ENCODE measurements around the gene DGKE. TPM values are rescaled to one million over a fixed set of nuclear protein-coding genes. Genes with fewer than 3 reads are reported as not detected.

Gene DGKE
- total and polyA plus RNA-seq, 2 of the 8 experiments (the other 6 are each of a cell fraction or from before 2014, with no cell fraction given), result 1.7 to 7.4 TPM

GRCh38 chr17:56801459-56802178 is 32.3 kb upstream of the DGKE start (continued):
- no peak for TF ChIP-seq CHD7 (IDR thresholded peaks at IDR 0.05; ENCODE audit: insufficient replicate concordance, low read length)
- TF ChIP-seq ASH2L (IDR thresholded peaks at IDR 0.05; ENCODE audit: low read length), result no peak
- TF ChIP-seq GTF2F1 (IDR thresholded peaks at IDR 0.05; ENCODE audit: borderline replicate concordance, low read depth, low read length), result no peak
- TF ChIP-seq SIX5 (IDR thresholded peaks at IDR 0.05; ENCODE audit: low read depth, low read length), result no peak
- no peak for TF ChIP-seq TCF12 (IDR thresholded peaks at IDR 0.05; ENCODE audit: low read depth, low read length)
- TF ChIP-seq POLR2AphosphoS5 (IDR thresholded peaks at IDR 0.05; ENCODE audit: low read depth, low read length), result no peak
- no peak for TF ChIP-seq E2F6 (IDR thresholded peaks at IDR 0.05)
- no peak for TF ChIP-seq RFX5 (IDR thresholded peaks at IDR 0.05; ENCODE audit: borderline replicate concordance, low read depth, low read length)
- TF ChIP-seq EP300 (IDR thresholded peaks at IDR 0.05; ENCODE audit: borderline replicate concordance in 1 of 2, low read depth in 2 of 2, low read length in 2 of 2), result no peak
- no peak for TF ChIP-seq FOSL1 (IDR thresholded peaks at IDR 0.05; ENCODE audit: insufficient read depth, low read depth, low read length)
